Sigmoid colon (tissue), 4 donors: ENCODE results near the gene ZIC2.

Source experiments
- CTCF ChIP-seq, 4 experiments: fragments of 450-650 bp in 3 of 4; fragments of 200-600 bp in 1 of 4; IDR thresholded peaks; one replicate each; pipeline ENCODE4 v1.5.1; 2016 to 2019; ENCODE audit warnings: antibody characterized with exemption in 4 of 4, mild to moderate bottlenecking in 3 of 4, moderate library complexity in 2 of 4
- EP300 ChIP-seq, 4 donors: sonication (generic); formaldehyde crosslinking; IDR thresholded peaks; one replicate each; pipeline ENCODE4 v1.6.1; 2017; ENCODE audit warnings: antibody characterized with exemption in 4 of 4
- POLR2AphosphoS5 ChIP-seq, 4 donors: sonication (generic); formaldehyde crosslinking; IDR thresholded peaks; one replicate each; pipeline ENCODE4 v1.6.1; 2017; ENCODE audit warnings: antibody characterized with exemption in 4 of 4

GRCh38 chr13:99996381-99996973 is 14.9 kb downstream of the ZIC2 start:
- TF ChIP-seq CTCF (IDR thresholded peaks at IDR 0.05), result no peak
- no peak for TF ChIP-seq EP300 (IDR thresholded peaks at IDR 0.05)
- no peak for TF ChIP-seq POLR2AphosphoS5 (IDR thresholded peaks at IDR 0.05)
